IMR-90 (cell line): Measurements from ENCODE around the gene UNC93B1. TPM values are rescaled to one million over a fixed set of nuclear protein-coding genes. Genes with fewer than 3 reads are reported as not detected.

Source experiments
- ATAC-seq: fragments of 200-7000 bp; cut with Tn5 transposase; 2 replicates; pipeline ENCODE4 v1.9.1; 2020; ENCODE audit warnings: low read depth, mild to moderate bottlenecking, moderate library complexity
- BruUV-seq: library from RNA; stranded (reverse); fragments of 400-500 nt; replicated peaks from 2 replicates; lab custom pipeline; 2021; lab: Mats Ljungman, UMichigan
- CTCF ChIA-PET: fragments of 300-600 bp; formaldehyde crosslinking; extraction: SDS; loops from one replicate; lab custom pipeline; 2021; ENCODE audit warnings: antibody characterized with exemption; lab: Yijun Ruan, JAX
- POLR2A ChIA-PET: fragments of 300-600 bp; sonication (Branson Sonifier 250); formaldehyde crosslinking; loops from one replicate; lab custom pipeline; 2022; ENCODE audit warnings: antibody characterized with exemption; ENCODE audit not compliant: unreplicated experiment; lab: Charles Lee
- DNase-seq: peaks from one replicate; pipeline ENCODE4 v3.0.0; 2013
- H2AFZ ChIP-seq: replicated peaks from 2 replicates; pipeline ENCODE3; 2013; ENCODE audit warnings: low read length, mild to moderate bottlenecking; ENCODE audit not compliant: poor library complexity
- H2AK5ac ChIP-seq: 2 replicates; pipeline ENCODE4 v1.6.1; 2013; ENCODE audit warnings: low read depth, low read length, inconsistent platforms
- H2AK9ac ChIP-seq: replicated peaks from 2 replicates; pipeline ENCODE3; 2013; ENCODE audit warnings: mild to moderate bottlenecking, low read depth, low read length, moderate library complexity; ENCODE audit not compliant: poor library complexity
- H2BK120ac ChIP-seq: 2 replicates; pipeline ENCODE4 v1.6.1; 2013; ENCODE audit warnings: low read depth, low read length, inconsistent platforms
- H2BK15ac ChIP-seq: 3 replicates; pipeline ENCODE4 v1.6.1; 2013; ENCODE audit warnings: low read depth, low read length, inconsistent platforms
- H2BK20ac ChIP-seq: 2 replicates; pipeline ENCODE4 v1.6.1; 2013; ENCODE audit warnings: low read depth, mild to moderate bottlenecking, inconsistent platforms, low read length, moderate library complexity
- H2BK5ac ChIP-seq: 2 replicates; pipeline ENCODE4 v1.6.1; 2013; ENCODE audit warnings: mild to moderate bottlenecking, low read depth, low read length, inconsistent platforms; ENCODE audit not compliant: poor library complexity, severe bottlenecking
- H3K14ac ChIP-seq: replicated peaks from 2 replicates; pipeline ENCODE4 v1.6.1; 2013; ENCODE audit warnings: low read depth, low read length, inconsistent platforms
- H3K18ac ChIP-seq: 2 replicates; pipeline ENCODE4 v1.6.1; 2013; ENCODE audit warnings: low read depth, low read length, control low read depth
- H3K23ac ChIP-seq: 2 replicates; pipeline ENCODE4 v1.6.1; 2013; ENCODE audit warnings: low read depth, low read length, inconsistent platforms
- H3K27ac ChIP-seq: 2 replicates; pipeline ENCODE4 v1.5.1; 2013; ENCODE audit warnings: mild to moderate bottlenecking, control low read depth, low read length; ENCODE audit not compliant: insufficient read depth
- H3K27me3 ChIP-seq: 2 replicates; pipeline ENCODE4 v1.6.1; 2013; ENCODE audit warnings: low read length; ENCODE audit not compliant: control insufficient read depth, insufficient read depth
- H3K36me3 ChIP-seq: 2 replicates; pipeline ENCODE4 v1.6.1; 2013; ENCODE audit warnings: low read length, mixed read lengths; ENCODE audit not compliant: control insufficient read depth, insufficient read depth
- H3K4ac ChIP-seq: 2 replicates; pipeline ENCODE4 v1.6.1; 2013; ENCODE audit warnings: low read depth, low read length, inconsistent platforms
- H3K4me1 ChIP-seq: 2 replicates; pipeline ENCODE4 v1.6.1; 2013; ENCODE audit warnings: low read length, mixed read lengths; ENCODE audit not compliant: control insufficient read depth, insufficient read depth
- H3K4me2 ChIP-seq: 2 replicates; pipeline ENCODE4 v1.6.1; 2013; ENCODE audit warnings: low read depth, mild to moderate bottlenecking, control low read depth, low read length, moderate library complexity
- H3K4me3 ChIP-seq: 2 replicates; pipeline ENCODE4 v1.5.1; 2013; ENCODE audit warnings: low read depth, mild to moderate bottlenecking, control low read depth, low read length, moderate library complexity; ENCODE audit not compliant: insufficient read depth
- H3K56ac ChIP-seq: 2 replicates; pipeline ENCODE4 v1.6.1; 2013; ENCODE audit warnings: low read length, inconsistent platforms; ENCODE audit not compliant: insufficient read depth; ENCODE audit errors: extremely low read depth
- H3K79me1 ChIP-seq, 2 experiments: 2 replicates each; pipeline ENCODE4 v1.6.1; 2013; ENCODE audit warnings: low read length in 2 of 2, inconsistent platforms in 1 of 2, low read depth in 1 of 2
- H3K9ac ChIP-seq: 2 replicates; pipeline ENCODE4 v1.6.1; 2013; ENCODE audit warnings: low read depth, low read length, control low read depth
- H3K9me1 ChIP-seq: 2 replicates; pipeline ENCODE4 v1.6.1; 2013; ENCODE audit warnings: low read length, inconsistent platforms; ENCODE audit not compliant: insufficient read depth
- H3K9me3 ChIP-seq: 2 replicates; pipeline ENCODE4 v1.6.1; 2013; ENCODE audit warnings: low read length; ENCODE audit not compliant: control insufficient read depth, insufficient read depth
- H4K20me1 ChIP-seq: 2 replicates; pipeline ENCODE4 v1.6.1; 2013; ENCODE audit warnings: low read length, inconsistent platforms; ENCODE audit not compliant: insufficient read depth
- H4K5ac ChIP-seq: 2 replicates; pipeline ENCODE4 v1.6.1; 2013; ENCODE audit warnings: mild to moderate bottlenecking, low read depth, low read length, control low read depth
- H4K8ac ChIP-seq, 2 experiments: 2 replicates each; pipeline ENCODE4 v1.6.1; 2013; ENCODE audit warnings: low read depth in 2 of 2, low read length in 2 of 2, control low read depth in 1 of 2, inconsistent platforms in 1 of 2
- H4K91ac ChIP-seq: 2 replicates; pipeline ENCODE4 v1.6.1; 2013; ENCODE audit warnings: low read depth, low read length, inconsistent platforms; ENCODE audit not compliant: insufficient read depth
- MAZ ChIP-seq: IDR thresholded peaks from 2 replicates; pipeline ENCODE4 v1.6.1; 2012; ENCODE audit warnings: low read depth, mild to moderate bottlenecking, low read length, improper control_type of control experiment, moderate library complexity, borderline replicate concordance
- RAD21 ChIP-seq: IDR thresholded peaks from 2 replicates; pipeline ENCODE4 v1.6.1; 2012; ENCODE audit warnings: low read length, improper control_type of control experiment
- RCOR1 ChIP-seq: IDR thresholded peaks from 2 replicates; pipeline ENCODE4 v1.6.1; 2012; ENCODE audit warnings: mild to moderate bottlenecking, low read length, improper control_type of control experiment; ENCODE audit not compliant: insufficient replicate concordance
- SMC3 ChIP-seq: fragments of 150-350 bp; IDR thresholded peaks from 2 replicates; pipeline ENCODE4 v1.6.1; 2016; ENCODE audit warnings: low read depth, mild to moderate bottlenecking, antibody characterized with exemption, low read length, moderate library complexity
- USF2 ChIP-seq: fragments of 150-350 bp; IDR thresholded peaks from 2 replicates; pipeline ENCODE4 v1.6.1; 2017; ENCODE audit warnings: mild to moderate bottlenecking, antibody characterized with exemption, low read length, low read depth
- WGBS, 2 experiments: methylation state at CpG; one replicate each; pipeline versions ENCODE4 v1.1.5 to v1.1.7; 2013; ENCODE audit warnings: missing lambda C conversion rate in 2 of 2; ENCODE audit not compliant: insufficient read length in 1 of 2; ENCODE audit errors: extremely low coverage in 2 of 2; 5-methylcytosine and 5-hydroxymethylcytosine counted together
- dilution Hi-C: fragments of 300-500 bp; cut with HindIII; formaldehyde crosslinking; loops from one replicate; pipeline ENCODE4 v1.14.3; 2018; ENCODE audit warnings: low sequenced_read_pairs; ENCODE audit not compliant: unreplicated experiment
- in situ Hi-C: fragments of 300-500 bp; cut with MboI; formaldehyde crosslinking; loops from 3 replicates; pipeline ENCODE4 v1.14.3; 2019; ENCODE audit warnings: low sequenced_read_pairs, inconsistent platforms, mixed read lengths
- intact Hi-C: fragments of 100-400 bp; cut with micrococcal nuclease; formaldehyde crosslinking; loops from 2 replicates; pipeline ENCODE4 v1.10.0; 2022
- polyA plus RNA-seq, 3 experiments: library from polyadenylated mRNA; depleted of rRNA; stranded (reverse); fragments of >200 nt; gene quantifications; 2 replicates each; pipeline ENCODE4 v1.2.3, GENCODE V29; 2012; ENCODE audit warnings: low replicate concordance in 1 of 3
- total RNA-seq: library from RNA; depleted of rRNA; stranded (reverse); fragments of >200 nt; gene quantifications from 2 replicates; pipeline ENCODE4 v1.2.3, GENCODE V29; 2012

UNC93B1 gene
- total and polyA plus RNA-seq, 2 of the 4 experiments (the other 2 are of a cell fraction), result 10.9 to 19.2 TPM

- H3K9ac ChIP-seq, result no peak overlapping the region
- in situ Hi-C loops (no loop called here), intact Hi-C loops (no loop called here), dilution Hi-C loops (no loop called here)
- BruUV-seq, result no TSS peak
- H3K9me1 ChIP-seq, result no peaks in the 10 kb centered on the region
- H3K56ac ChIP-seq, result no peak overlapping the region
- H3K36me3 ChIP-seq, result peaks cover 13% of the 10 kb centered on the region; the same call in 1 of the 2 replicates
- no peak overlapping the region for H3K23ac ChIP-seq
- H3K4me1 ChIP-seq, result peaks cover 25% of the 10 kb centered on the region
- no peaks in the 10 kb centered on the region for H3K27me3 ChIP-seq
- no peak overlapping the region for H3K27ac ChIP-seq
- no peak overlapping the region for H2BK15ac ChIP-seq
- no peaks in the 10 kb centered on the region; the same call in 1 of the 2 replicates for H4K20me1 ChIP-seq
- TF ChIP-seq USF2, result no peak
- TF ChIP-seq MAZ, result no peak
- TF ChIP-seq SMC3, result no peak
- no peak for TF ChIP-seq RAD21
- TF ChIP-seq RCOR1, result no peak
- CTCF ChIA-PET, result no interaction called here
- no peak overlapping the region for H4K5ac ChIP-seq
- H4K8ac ChIP-seq, result no peak overlapping the region
- H2BK120ac ChIP-seq, result no peak overlapping the region
- DNase-seq (no peak), ATAC-seq (no peak)
- no peak overlapping the region for H3K4ac ChIP-seq
- POLR2A ChIA-PET, result no interaction called here
- no peak overlapping the region for H3K14ac ChIP-seq
- H2AK5ac ChIP-seq, result no peak overlapping the region
- no peak overlapping the region for H2BK20ac ChIP-seq
- H3K4me3 ChIP-seq, result no peak overlapping the region
- no peak overlapping the region for H4K91ac ChIP-seq
- H3K4me2 ChIP-seq, result no peak overlapping the region
- no peak overlapping the region for H2BK5ac ChIP-seq
- peaks cover 19 to 55% of the 10 kb centered on the region in 2 experiments for H3K79me1 ChIP-seq
- no peak overlapping the region for H2AFZ ChIP-seq
- no peak overlapping the region for H2AK9ac ChIP-seq
- H3K18ac ChIP-seq, result no peak overlapping the region
- H3K9me3 ChIP-seq, result no peaks in the 10 kb centered on the region
- WGBS, 2 experiments, result 88% methylated on average over 26 of the region's 27 CpGs; no CpG with 5 or more reads in 1 of the 2 experiments
Measured at GRCh38 chr11:68036141-68036716, 32.3 kb upstream of the UNC93B1 start.
